Calu3 (cell line): ENCODE results near the gene VPS54. TPM values are rescaled to one million over a fixed set of nuclear protein-coding genes. Genes with fewer than 3 reads are reported as not detected.
A peak's percentile ranks its signal among the peaks of the same experiment; 100 is the strongest.

Experiments
- BruUV-seq: library from RNA; stranded (reverse); fragments of 400-500 nt; replicated peaks from 2 replicates; lab custom pipeline; 2021; lab: Mats Ljungman, UMichigan
- CTCF ChIA-PET: fragments of 300-600 bp; sonication (Branson Sonifier 250); formaldehyde crosslinking; loops from one replicate; lab custom pipeline; 2022; ENCODE audit warnings: antibody characterized with exemption; lab: Charles Lee
- DNase-seq: peaks from one replicate; pipeline ENCODE4 v3.0.0; 2022
- H3K27ac Mint-ChIP-seq: one replicate; pipeline ENCODE4 v1.8.0; 2022; ENCODE audit warnings: mixed read lengths; ENCODE audit not compliant: unreplicated experiment
- H3K27me3 Mint-ChIP-seq: one replicate; pipeline ENCODE4 v1.8.0; 2022; ENCODE audit warnings: mixed read lengths; ENCODE audit not compliant: unreplicated experiment
- H3K36me3 Mint-ChIP-seq: one replicate; pipeline ENCODE4 v1.8.0; 2022; ENCODE audit warnings: mild to moderate bottlenecking, moderate library complexity, mixed read lengths; ENCODE audit not compliant: insufficient read depth, unreplicated experiment
- H3K4me1 Mint-ChIP-seq: one replicate; pipeline ENCODE4 v1.8.0; 2022; ENCODE audit warnings: mild to moderate bottlenecking, low read depth, mixed read lengths; ENCODE audit not compliant: unreplicated experiment
- H3K4me3 Mint-ChIP-seq: one replicate; pipeline ENCODE4 v1.8.0; 2022; ENCODE audit warnings: mild to moderate bottlenecking, low read depth, moderate library complexity, mixed read lengths; ENCODE audit not compliant: unreplicated experiment
- H3K9me3 Mint-ChIP-seq: one replicate; pipeline ENCODE4 v1.8.0; 2022; ENCODE audit warnings: low read depth, mixed read lengths; ENCODE audit not compliant: unreplicated experiment
- intact Hi-C: fragments of 100-400 bp; cut with micrococcal nuclease; formaldehyde crosslinking; loops from one replicate; pipeline ENCODE4 v1.10.0; 2022; ENCODE audit not compliant: unreplicated experiment
- total RNA-seq: library from RNA; stranded (reverse); gene quantifications from 2 replicates; pipeline ENCODE4 v1.2.3, GENCODE V29; 2022
- TF ChIP-seq, protein P1 (sequence below): fragments of 200-600 bp; IDR thresholded peaks from one replicate; pipeline ENCODE4 v1.8.0; 2022; ENCODE audit warnings: antibody characterized with exemption; ENCODE audit not compliant: unreplicated experiment

Gene VPS54
- total RNA-seq, 1 experiment from 2014 or later: 11.7 TPM

DNA sequence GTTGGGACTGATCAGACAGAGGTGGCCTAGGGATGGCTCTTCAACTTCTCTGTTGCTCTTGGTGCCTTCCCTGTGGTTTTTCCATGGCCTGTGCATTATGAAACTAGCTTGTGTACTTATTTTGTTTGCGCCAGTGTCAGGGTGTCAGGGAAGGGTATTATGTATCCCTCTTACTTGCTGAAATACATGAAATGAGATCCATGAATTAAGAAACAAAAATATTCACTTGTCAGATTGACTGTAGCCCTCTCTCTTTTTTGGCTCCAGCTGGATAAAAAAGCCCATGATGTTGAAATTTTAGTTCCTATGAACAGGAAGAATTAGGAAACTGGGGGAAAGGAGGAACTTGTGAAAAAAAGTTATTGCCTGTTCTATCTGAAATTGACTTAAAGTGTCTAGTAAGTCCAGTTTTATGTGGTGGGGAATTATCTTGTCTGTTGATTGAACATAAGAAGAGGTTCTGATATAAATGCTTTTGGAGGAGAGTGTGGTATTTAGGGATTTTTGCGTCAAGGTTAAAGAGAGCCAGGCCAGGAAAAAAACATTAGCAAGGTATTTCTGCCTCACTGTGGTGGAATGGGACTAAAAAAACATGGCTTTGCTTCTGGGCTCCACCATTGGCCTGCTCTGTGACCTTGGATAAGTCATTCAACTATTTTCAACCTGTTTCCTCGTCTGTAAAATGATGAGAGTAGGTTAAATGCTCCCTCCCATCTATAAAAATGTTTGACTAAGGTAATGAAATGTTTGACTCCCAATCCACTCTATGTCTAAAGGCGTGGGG lies 165.5 kb downstream of the VPS54 start:
- CTCF ChIA-PET: interaction anchor here (1.7 kb wide), 1 partner anchor 9 kb away, joined by 4 read pairs; no protein-coding TSS in a partner anchor
- H3K36me3 Mint-ChIP-seq: peaks cover 14% of the 10 kb centered on the region
- TF ChIP-seq, protein P1, sequence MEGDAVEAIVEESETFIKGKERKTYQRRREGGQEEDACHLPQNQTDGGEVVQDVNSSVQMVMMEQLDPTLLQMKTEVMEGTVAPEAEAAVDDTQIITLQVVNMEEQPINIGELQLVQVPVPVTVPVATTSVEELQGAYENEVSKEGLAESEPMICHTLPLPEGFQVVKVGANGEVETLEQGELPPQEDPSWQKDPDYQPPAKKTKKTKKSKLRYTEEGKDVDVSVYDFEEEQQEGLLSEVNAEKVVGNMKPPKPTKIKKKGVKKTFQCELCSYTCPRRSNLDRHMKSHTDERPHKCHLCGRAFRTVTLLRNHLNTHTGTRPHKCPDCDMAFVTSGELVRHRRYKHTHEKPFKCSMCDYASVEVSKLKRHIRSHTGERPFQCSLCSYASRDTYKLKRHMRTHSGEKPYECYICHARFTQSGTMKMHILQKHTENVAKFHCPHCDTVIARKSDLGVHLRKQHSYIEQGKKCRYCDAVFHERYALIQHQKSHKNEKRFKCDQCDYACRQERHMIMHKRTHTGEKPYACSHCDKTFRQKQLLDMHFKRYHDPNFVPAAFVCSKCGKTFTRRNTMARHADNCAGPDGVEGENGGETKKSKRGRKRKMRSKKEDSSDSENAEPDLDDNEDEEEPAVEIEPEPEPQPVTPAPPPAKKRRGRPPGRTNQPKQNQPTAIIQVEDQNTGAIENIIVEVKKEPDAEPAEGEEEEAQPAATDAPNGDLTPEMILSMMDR: no peak
- intact Hi-C loops: no loop called here
- H3K9me3 Mint-ChIP-seq: peaks cover 2% of the 10 kb centered on the region
- no peak overlapping the region for H3K4me3 Mint-ChIP-seq
- BruUV-seq: no TSS peak
- H3K4me1 Mint-ChIP-seq: peaks cover 43% of the 10 kb centered on the region
- no peaks in the 10 kb centered on the region for H3K27me3 Mint-ChIP-seq
- H3K27ac Mint-ChIP-seq: peak overlapping the region; percentile 56
- DNase-seq: no peak

DNA sequence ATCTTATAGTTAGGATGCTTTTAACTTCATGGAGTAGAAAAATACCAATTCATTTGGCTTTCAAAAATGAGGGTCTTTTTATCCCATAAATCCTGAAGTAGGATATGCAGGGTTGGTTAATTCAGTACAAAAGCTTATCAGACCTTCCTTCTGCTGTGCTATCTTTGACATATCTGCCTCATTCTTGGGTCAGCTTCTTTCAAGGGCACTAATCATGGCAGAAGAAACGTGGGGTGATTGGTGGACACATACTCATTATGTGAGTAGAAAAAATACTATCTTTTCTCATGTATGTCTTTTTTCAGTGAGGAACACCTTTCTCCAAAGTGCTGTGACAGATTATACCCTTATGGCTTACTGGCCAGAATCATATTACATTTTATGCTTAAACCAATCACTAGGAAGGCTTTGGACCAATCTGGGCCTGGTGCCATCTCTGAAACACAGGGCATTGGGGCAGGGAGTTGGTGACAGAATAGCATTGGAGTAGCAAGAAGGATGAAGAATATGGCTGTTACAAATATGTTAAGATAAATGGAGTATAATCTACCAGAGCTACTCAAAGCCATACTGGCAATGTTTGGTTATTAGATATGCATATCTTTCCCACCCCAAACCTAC lies 167.4 kb downstream of the VPS54 start:
- Mint-ChIP-seq H3K4me1 (peaks cover 43% of the 10 kb centered on the region), H3K36me3 (peaks cover 11% of the 10 kb centered on the region), H3K27me3 (no peaks in the 10 kb centered on the region), H3K4me3 (no peak overlapping the region), H3K27ac (peak overlapping the region; percentile 73), H3K9me3 (no peaks in the 10 kb centered on the region)
- TF ChIP-seq, protein P1: no peak
- CTCF ChIA-PET: interaction anchor here (1.1 kb wide), 1 partner anchor 10 kb away, joined by 4 read pairs; no protein-coding TSS in a partner anchor
- BruUV-seq: no TSS peak
- intact Hi-C loops: no loop called here
- no peak for DNase-seq

DNA sequence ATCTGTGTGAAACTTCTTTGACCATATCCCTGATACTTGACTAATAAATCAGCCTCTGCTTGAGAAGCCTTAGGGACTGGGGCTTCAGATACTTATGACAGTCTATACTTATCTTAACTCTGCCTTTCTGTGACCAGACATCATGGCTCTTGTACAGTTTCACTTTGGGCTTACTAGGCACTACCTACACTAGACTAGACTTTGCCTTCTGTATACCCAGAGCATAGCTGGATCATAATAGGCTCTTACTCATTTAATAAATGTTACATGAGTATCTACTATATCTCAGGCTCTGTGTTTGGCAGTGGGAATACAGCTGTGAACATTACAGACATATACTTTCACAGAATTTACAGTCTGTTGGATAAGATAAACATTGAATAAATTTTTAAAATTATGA lies 168.6 kb downstream of the VPS54 start:
- Mint-ChIP-seq H3K9me3 (no peaks in the 10 kb centered on the region), H3K27ac (no peak overlapping the region), H3K4me3 (no peak overlapping the region), H3K27me3 (no peaks in the 10 kb centered on the region), H3K4me1 (peaks cover 43% of the 10 kb centered on the region), H3K36me3 (peaks cover 16% of the 10 kb centered on the region)
- intact Hi-C loops: no loop called here
- DNase-seq: no peak
- CTCF ChIA-PET: interaction anchor here (1.1 kb wide), 1 partner anchor 11 kb away, joined by 4 read pairs; no protein-coding TSS in a partner anchor
- BruUV-seq: no TSS peak
- TF ChIP-seq, protein P1: no peak

DNA sequence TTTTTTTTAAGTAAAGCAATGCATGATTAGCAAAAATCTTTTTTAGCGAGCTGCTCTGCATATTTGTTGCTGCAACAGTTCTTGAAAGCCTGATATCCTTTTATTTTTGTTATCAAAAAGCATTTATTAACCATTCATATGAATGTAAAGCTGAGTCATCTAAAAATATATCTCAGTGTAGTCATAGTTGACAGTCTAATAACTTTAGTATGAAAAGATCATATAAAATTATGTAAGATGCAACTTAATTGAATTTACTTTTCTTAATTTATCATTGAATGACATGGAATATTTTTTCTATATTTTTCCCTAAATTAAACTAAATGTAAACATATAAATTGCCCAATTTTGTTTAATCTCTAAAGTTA lies 169.0 kb downstream of the VPS54 start:
- DNase-seq: no peak
- BruUV-seq: no TSS peak
- Mint-ChIP-seq H3K36me3 (peaks cover 16% of the 10 kb centered on the region), H3K9me3 (no peaks in the 10 kb centered on the region), H3K4me1 (peaks cover 43% of the 10 kb centered on the region), H3K27me3 (no peaks in the 10 kb centered on the region), H3K27ac (no peak overlapping the region), H3K4me3 (no peak overlapping the region)
- intact Hi-C loops: no loop called here
- CTCF ChIA-PET: no interaction called here
- TF ChIP-seq, protein P1: no peak
